ENCODE data around the gene ATM.

DNA sequence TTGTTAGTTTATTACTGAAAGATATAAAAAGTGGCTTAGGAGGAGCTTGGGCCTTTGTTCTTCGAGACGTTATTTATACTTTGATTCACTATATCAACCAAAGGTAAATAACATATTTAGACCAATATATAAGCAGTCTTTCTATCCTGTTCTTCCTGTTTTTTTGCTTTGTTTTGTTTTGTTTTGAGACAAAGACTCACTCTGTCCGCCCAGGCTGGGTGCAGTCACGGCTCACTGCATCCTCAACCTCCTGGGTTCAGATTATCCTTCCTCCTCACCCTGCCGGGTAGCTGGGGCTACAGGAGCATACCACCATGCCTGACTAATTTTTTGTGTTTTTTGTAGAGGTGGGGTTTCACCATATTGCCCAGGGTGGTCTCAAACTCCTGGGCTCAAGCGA is 66.8 kb downstream of the ATM start:
- TF ChIP-seq, protein P1, sequence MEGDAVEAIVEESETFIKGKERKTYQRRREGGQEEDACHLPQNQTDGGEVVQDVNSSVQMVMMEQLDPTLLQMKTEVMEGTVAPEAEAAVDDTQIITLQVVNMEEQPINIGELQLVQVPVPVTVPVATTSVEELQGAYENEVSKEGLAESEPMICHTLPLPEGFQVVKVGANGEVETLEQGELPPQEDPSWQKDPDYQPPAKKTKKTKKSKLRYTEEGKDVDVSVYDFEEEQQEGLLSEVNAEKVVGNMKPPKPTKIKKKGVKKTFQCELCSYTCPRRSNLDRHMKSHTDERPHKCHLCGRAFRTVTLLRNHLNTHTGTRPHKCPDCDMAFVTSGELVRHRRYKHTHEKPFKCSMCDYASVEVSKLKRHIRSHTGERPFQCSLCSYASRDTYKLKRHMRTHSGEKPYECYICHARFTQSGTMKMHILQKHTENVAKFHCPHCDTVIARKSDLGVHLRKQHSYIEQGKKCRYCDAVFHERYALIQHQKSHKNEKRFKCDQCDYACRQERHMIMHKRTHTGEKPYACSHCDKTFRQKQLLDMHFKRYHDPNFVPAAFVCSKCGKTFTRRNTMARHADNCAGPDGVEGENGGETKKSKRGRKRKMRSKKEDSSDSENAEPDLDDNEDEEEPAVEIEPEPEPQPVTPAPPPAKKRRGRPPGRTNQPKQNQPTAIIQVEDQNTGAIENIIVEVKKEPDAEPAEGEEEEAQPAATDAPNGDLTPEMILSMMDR (conservative IDR thresholded peaks at IDR 0.05; ENCODE audit: low read depth in 2 of 2): no peak
- TF ChIP-seq POLR2AphosphoS5 (IDR thresholded peaks at IDR 0.05; ENCODE audit: low read depth): no peak
- TF ChIP-seq, protein P2, sequence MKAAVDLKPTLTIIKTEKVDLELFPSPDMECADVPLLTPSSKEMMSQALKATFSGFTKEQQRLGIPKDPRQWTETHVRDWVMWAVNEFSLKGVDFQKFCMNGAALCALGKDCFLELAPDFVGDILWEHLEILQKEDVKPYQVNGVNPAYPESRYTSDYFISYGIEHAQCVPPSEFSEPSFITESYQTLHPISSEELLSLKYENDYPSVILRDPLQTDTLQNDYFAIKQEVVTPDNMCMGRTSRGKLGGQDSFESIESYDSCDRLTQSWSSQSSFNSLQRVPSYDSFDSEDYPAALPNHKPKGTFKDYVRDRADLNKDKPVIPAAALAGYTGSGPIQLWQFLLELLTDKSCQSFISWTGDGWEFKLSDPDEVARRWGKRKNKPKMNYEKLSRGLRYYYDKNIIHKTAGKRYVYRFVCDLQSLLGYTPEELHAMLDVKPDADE (IDR thresholded peaks at IDR 0.05): no peak
- TF ChIP-seq, protein P3, sequence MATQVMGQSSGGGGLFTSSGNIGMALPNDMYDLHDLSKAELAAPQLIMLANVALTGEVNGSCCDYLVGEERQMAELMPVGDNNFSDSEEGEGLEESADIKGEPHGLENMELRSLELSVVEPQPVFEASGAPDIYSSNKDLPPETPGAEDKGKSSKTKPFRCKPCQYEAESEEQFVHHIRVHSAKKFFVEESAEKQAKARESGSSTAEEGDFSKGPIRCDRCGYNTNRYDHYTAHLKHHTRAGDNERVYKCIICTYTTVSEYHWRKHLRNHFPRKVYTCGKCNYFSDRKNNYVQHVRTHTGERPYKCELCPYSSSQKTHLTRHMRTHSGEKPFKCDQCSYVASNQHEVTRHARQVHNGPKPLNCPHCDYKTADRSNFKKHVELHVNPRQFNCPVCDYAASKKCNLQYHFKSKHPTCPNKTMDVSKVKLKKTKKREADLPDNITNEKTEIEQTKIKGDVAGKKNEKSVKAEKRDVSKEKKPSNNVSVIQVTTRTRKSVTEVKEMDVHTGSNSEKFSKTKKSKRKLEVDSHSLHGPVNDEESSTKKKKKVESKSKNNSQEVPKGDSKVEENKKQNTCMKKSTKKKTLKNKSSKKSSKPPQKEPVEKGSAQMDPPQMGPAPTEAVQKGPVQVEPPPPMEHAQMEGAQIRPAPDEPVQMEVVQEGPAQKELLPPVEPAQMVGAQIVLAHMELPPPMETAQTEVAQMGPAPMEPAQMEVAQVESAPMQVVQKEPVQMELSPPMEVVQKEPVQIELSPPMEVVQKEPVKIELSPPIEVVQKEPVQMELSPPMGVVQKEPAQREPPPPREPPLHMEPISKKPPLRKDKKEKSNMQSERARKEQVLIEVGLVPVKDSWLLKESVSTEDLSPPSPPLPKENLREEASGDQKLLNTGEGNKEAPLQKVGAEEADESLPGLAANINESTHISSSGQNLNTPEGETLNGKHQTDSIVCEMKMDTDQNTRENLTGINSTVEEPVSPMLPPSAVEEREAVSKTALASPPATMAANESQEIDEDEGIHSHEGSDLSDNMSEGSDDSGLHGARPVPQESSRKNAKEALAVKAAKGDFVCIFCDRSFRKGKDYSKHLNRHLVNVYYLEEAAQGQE (IDR thresholded peaks at IDR 0.05; ENCODE audit: unreplicated experiment): no peak
